Measurements from ENCODE around the gene AEBP1.

DNA sequence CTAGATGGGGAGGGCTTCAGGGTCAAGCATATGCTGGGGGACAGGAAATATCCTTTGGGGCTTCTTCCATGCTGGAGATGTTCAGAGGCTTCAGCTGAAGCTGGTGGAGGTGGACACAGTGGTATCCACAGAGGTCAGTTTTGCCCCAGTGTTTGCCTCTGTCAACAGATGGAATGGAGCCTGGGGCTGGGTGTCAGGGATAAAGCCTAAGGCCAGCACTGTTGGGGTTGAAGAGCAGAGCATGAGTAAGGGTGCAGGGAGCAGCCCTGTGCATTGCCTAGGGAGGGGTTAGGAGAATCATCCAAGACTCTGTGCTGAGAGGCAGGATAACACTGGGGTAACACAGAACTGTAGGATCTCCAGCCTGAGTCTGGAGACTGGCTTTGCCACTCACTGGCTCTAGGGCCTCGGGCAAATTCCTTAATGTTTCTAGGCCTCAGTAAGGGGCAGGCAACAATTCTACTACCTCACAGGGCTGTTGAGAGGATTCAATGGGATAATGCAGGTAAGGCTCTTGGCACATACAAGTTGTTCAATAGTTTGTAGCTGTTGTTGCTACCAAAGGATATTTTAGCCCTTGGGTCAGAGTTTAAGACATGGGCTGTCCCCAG, 58.7 kb downstream of the AEBP1 start:
- TF ChIP-seq GATA2 (IDR thresholded peaks at IDR 0.05; ENCODE audit: low read depth, low read length): no peak
- TF ChIP-seq GATA3 (IDR thresholded peaks at IDR 0.05; ENCODE audit: low read depth, low read length): no peak

Measured in SH-SY5Y (cell line).